SKM-1 (cell line): ENCODE results near the gene LAMC1.

Experiments
- DNase-seq: peaks from one replicate; lab custom pipeline; 2025; ENCODE audit not compliant: unreplicated experiment; lab: John Stamatoyannopoulos, UW

The LAMC1 gene

DNA sequence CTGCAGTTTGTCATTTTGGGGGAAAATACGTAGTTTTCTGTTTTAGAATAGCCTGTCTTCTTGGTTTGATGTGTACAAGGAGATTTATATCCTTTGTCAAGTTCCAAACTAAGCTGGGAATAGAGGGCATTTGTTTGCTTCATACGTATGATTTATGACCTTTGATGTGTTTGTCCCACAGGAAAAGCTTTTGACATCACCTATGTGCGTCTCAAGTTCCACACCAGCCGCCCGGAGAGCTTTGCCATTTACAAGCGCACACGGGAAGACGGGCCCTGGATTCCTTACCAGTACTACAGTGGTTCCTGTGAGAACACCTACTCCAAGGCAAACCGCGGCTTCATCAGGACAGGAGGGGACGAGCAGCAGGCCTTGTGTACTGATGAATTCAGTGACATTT is 79.9 kb downstream of the LAMC1 start:
- DNase-seq: no peak

DNA sequence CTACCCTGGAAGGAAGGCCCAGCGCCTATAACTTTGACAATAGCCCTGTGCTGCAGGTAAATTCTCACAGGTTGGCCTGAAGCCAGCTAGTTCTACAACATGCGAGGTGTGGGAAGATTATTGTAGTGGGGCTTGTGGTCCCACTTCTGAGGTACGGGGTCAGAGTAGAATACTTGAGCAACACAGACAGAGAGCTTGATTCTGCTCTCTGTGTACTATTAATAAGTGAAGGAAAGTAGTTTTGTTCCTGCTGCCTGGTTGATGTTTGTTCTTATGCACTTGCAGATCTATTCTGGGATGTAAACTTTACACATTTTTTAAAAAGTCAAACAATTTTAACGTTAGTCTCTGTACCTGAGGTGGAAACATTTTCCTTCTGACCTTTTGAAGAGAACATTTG is 80.4 kb downstream of the LAMC1 start:
- DNase-seq: no peak

GRCh38 chr1:183105449-183105848 is 82.2 kb downstream of the LAMC1 start:
- DNase-seq: no peak

DNA sequence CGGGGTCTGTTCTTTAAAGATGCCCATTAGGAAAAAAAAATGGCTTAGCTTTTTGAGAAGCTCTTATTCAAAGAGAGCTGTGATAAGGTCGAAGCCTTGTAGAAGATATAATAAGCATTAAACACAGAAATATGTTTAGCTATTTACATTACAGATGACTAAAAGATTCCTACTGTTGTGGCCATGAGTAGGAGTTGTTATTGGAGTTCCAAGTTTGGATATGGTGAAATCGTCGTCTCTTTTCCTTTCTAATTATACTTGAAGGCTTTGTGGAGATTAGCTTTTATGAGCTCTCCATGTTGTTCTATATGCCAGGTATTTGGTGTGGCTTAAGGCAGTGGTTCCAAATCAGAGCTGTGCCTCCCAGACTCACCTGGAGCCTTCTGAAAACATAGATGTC is 82.9 kb downstream of the LAMC1 start:
- no peak for DNase-seq

GRCh38 chr1:183106746-183107145 is 83.5 kb downstream of the LAMC1 start:
- DNase-seq: no peak

- no peak for DNase-seq
Observed at GRCh38 chr1:183110326-183110880, 87.2 kb downstream of the LAMC1 start.

- DNase-seq: no peak
Observed at GRCh38 chr1:183114441-183114840, 91.2 kb downstream of the LAMC1 start.

GRCh38 chr1:183116416-183116815 is 93.2 kb downstream of the LAMC1 start:
- DNase-seq: no peak

DNA sequence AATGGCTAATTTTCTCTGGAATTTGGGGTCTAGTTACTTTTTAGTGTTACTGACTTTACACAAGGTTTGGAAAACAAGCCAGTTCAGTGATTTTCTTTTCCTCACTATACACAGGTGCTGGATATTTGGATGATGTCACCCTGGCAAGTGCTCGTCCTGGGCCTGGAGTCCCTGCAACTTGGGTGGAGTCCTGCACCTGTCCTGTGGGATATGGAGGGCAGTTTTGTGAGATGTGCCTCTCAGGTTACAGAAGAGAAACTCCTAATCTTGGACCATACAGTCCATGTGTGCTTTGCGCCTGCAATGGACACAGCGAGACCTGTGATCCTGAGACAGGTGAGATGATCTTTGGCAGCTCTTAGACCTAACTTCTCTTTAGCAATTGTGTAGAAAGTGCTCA is 98.4 kb downstream of the LAMC1 start:
- no peak for DNase-seq

- no peak for DNase-seq
Observed at GRCh38 chr1:183124259-183124658, 101.0 kb downstream of the LAMC1 start.

GRCh38 chr1:183125279-183125999 is 102.2 kb downstream of the LAMC1 start:
- no peak for DNase-seq

DNA sequence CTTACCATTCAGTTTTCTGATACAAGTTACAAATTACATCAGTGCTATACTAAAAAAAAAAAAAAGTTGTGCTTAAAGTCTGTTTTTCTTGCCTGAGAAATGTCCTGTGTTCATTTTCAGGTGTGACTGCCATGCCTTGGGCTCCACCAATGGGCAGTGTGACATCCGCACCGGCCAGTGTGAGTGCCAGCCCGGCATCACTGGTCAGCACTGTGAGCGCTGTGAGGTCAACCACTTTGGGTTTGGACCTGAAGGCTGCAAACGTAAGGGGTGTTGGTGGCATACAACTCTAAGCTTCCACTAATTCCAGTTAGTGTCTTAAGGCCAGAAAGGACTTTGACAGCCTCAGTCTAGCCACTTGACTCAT is 102.8 kb downstream of the LAMC1 start:
- DNase-seq: no peak

GRCh38 chr1:183126528-183126927 is 103.3 kb downstream of the LAMC1 start:
- DNase-seq: no peak

DNA sequence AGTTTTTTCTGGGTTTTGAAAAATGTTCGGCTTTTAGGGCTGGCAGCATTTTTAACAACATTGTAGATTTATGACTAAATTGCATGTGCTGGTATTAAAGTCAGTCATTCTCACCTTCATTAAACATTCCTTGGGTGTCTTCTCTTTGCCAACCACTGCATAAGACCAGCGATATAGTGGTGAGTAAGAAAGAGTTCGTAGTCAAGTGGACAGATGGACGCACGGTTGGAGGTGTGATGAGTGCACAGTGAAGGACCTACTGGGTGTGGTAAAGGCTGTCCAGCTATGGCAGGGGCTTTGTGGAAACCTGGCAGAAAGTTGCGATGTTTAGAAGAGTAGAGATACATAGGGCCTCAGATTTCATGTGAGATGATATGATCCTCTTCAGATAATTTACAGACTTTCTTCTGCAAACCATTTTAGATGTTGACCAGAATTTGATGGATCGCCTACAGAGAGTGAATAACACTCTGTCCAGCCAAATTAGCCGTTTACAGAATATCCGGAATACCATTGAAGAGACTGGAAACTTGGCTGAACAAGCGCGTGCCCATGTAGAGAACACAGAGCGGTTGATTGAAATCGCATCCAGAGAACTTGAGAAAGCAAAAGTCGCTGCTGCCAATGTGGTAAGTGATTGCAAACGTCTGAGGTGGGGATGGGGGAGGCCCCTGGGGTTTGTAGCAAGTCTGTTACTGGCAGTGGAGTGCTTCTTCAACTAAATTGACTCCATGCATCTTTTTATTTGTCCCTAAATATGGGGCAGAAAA is 106.9 kb downstream of the LAMC1 start:
- no peak for DNase-seq

DNA sequence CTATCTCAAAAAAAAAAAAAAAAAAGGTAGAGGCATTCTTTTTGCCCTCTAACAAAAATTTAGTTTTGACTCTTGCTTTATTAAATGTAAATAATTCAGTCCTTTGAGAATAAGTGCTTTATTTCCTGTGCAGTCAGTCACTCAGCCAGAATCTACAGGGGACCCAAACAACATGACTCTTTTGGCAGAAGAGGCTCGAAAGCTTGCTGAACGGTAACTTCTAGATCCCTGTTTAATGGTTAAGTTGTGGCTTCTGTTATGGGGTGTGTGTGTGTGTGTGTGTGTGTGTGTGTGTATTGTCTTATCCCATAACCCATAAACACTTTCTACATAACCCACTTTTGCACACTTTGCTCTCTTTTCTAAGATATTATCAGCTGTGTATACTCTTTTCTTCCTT is 107.9 kb downstream of the LAMC1 start:
- DNase-seq: no peak

GRCh38 chr1:183135336-183135735 is 112.1 kb downstream of the LAMC1 start:
- DNase-seq: no peak

DNA sequence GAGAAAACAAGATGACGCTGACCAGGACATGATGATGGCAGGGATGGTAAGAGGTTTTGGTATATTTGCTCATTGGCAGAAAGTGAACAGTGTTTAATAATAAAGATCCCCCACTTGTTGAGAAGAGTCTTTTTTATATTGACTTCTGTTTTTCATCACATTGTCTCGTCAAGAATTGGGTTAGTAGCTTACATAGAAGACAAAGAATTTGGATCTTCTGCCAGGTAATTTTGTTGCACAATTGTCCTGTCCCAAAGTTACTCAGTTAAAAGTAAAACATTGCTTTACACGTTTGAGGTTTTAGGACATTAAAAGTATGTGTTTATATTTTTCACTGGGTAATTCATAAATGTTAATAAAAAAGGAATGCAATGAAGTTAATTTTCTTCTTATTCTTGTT is 114.6 kb downstream of the LAMC1 start:
- no peak for DNase-seq

- no peak for DNase-seq
Observed at GRCh38 chr1:183138301-183138700, 115.1 kb downstream of the LAMC1 start.

DNA sequence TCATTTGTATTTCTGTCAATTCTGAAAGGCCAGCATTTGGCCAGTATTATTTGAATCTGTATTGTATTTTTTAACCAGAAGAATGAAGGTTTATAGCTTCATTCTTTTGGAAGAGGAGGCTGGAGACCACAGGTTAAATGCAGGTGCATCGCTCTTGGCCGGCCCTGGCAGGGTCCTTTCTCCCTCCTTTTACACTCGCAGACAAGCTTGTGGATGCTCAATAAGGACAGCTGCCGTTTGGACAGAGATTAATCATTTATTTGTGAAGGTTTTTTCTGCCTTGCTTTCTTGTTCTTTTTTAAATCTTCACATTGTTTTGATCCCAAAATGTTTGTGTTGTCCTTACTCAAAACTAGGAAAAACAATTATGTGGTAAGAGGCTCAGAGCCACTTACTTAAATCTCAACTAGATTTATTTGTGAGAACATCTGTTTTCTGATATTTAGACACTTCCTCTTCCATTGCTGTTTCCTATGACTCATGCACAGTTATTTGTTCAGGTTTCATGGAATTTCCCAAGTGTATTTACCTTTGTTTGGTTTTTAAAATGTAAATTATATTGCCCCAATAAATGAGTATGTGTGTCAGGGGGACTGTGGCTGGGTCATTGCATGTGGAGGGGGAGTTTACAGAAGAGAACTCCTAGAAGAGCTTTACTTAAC is 116.2 kb downstream of the LAMC1 start:
- no peak for DNase-seq

GRCh38 chr1:183140633-183141032 is 117.4 kb downstream of the LAMC1 start:
- no peak for DNase-seq

DNA sequence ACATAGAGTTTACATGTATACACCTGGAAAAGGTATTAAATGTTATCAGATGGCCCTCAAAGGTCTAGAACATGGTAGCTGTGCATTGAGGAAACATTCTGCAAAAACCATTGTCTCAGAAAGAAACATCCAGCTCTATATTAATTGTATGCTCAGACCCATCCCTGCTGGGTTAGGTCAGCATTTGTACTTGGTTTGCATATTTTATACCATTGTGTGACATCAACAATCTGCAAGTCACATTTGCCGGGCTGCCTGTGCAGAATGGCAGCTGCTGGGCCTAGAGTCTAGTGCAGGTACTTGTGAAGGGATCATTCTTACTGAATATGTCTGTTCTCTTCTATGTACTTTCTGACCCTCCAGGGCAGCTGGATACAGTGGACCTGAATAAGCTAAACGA is 119.0 kb downstream of the LAMC1 start:
- no peak for DNase-seq
